Right forelimb (tissue), 1 donor: ENCODE data around the gene RNF149.
"Not testable (repeated sequence)": the region's sequence is repeated elsewhere in the genome, so short reads cannot be mapped to it uniquely, and the experiment has no call there.

Experiments
- DNase-seq: peaks from one replicate; pipeline ENCODE4 v3.0.0-alpha.2; 2018

RNF149 gene, protein sequence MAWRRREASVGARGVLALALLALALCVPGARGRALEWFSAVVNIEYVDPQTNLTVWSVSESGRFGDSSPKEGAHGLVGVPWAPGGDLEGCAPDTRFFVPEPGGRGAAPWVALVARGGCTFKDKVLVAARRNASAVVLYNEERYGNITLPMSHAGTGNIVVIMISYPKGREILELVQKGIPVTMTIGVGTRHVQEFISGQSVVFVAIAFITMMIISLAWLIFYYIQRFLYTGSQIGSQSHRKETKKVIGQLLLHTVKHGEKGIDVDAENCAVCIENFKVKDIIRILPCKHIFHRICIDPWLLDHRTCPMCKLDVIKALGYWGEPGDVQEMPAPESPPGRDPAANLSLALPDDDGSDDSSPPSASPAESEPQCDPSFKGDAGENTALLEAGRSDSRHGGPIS

GRCh38 chr2:101308432-101309210, at the start of gene RNF149:
Gene RNF149, minus strand, starts transcription at chr2:101308701. Its CDS starts 113 bp downstream, at chr2:101308588.
- peak; percentile 97 for DNase-seq

- DNase-seq: no peak
Measured at GRCh38 chr2:101357376-101357775, 48.9 kb upstream of the RNF149 start.

DNA sequence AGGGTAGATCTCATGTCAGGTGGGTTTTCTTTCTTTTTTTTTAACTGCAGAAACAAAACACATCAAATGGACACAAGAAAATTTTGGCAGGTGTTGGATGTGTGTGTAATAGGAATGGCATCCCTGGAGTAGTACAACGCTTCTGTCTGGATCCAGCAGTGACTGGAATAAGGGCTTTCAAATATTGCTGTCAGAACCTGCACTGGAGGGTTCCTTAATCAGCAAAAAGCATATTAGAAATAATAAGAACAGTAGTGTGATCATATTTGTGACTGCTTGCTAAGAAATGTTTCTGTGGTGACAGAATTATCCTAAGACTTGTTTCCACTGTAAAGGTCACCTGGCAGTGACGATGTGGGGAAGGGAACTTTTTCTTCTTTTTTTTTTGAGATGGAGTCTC, 48.0 kb upstream of the RNF149 start:
- DNase-seq: no peak

GRCh38 chr2:101356055-101356454, 47.6 kb upstream of the RNF149 start:
- no peak for DNase-seq

DNA sequence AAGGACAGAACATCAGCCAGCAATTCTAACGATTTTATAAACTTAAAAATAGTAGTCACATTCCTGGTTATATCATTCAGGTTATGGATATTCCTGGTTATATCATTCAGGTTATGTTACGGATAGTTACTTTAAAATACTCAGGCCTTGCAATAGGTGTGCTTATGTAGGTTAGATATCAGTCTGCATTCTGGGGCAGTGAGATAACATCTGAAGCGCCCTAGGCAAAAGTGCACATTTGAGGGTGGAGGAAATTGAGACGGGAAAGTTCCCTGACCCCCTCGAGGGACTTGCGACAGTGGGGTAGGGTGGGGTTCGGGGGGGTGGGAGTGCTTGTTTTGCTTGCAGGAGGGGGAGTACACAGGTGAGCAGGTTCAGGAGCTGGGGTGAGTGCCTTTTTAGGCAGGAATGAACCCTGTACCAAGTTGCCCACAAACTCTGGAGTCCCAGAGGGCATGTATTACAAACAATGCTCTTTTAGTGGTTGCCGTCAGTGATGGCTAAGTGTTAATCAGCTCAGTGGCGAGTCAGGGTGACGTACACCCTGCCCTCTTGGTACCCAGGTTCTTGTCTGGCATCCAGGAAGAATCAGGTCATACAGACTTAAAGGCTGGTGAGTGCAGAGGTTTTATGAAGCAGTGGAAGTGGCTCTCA, 47.0 kb upstream of the RNF149 start:
- no peak for DNase-seq

GRCh38 chr2:101354420-101355311, 46.2 kb upstream of the RNF149 start:
- no peak for DNase-seq

GRCh38 chr2:101352631-101353030, 44.1 kb upstream of the RNF149 start:
- DNase-seq: not testable (repeated sequence)

- no peak for DNase-seq
Measured at GRCh38 chr2:101351207-101351606, 42.7 kb upstream of the RNF149 start.

- DNase-seq: no peak
Measured at GRCh38 chr2:101349893-101350662, 41.6 kb upstream of the RNF149 start.

GRCh38 chr2:101348883-101349282, 40.4 kb upstream of the RNF149 start:
- no peak for DNase-seq

DNA sequence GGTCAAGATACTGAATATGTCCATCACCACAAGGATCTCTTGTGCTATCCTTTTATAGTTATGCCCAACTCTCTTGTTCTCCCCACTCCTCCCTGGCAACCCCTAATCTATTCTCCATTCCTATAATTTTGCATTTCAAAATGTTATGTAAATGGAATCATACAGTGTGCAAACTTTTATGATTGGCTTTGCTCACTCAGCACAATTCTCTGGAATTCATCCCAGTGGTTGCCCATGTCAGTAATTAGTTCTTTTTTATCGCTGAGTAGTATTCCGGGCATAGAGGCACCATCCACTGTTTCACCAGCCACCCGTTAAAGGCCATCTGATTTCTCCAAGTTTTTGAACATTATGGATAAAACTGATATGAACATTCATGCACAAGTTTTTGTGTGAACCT, 38.4 kb upstream of the RNF149 start:
- DNase-seq: no peak

- DNase-seq: no peak
Measured at GRCh38 chr2:101344137-101344536, 35.6 kb upstream of the RNF149 start.

- DNase-seq: no peak
Measured at GRCh38 chr2:101342625-101343008, 34.1 kb upstream of the RNF149 start.

DNA sequence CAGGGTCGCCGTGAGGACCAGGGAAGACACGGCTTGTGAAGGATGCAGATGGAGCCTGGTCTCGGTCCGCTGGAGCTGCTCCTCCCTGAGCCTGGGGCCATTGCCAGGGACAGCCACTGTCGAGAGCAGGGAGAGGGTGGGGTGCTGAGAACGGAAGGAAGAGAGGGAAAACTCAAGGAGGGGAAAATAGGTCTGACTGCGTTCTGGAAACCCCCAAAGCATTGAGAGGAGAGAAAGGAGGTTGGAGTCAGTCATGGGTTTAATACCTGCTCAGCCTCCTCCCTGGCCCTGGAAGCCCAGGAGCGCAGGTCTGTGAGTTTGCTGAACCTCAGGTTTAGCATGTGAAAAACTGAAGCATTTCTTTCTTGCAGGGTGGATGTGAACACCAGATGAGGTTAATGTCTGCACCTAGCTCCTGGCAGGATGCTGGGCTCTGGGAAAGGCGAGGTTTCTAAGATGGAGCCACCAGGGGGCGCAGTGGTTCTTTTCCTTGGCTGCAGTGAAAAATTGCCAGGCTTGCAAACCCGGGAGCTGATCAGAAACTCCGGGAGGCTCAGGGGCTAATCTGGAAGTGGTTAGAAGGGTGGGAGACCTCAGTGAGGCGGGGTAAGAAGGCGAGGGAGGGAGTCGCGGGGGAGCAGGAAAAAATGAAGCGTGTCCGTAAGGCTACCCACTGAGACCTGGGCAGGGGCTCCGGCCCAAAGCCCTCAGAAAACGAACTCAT, 33.6 kb upstream of the RNF149 start:
- peak; percentile 84 for DNase-seq

- no peak for DNase-seq
Measured at GRCh38 chr2:101341421-101341820, 32.9 kb upstream of the RNF149 start.

DNA sequence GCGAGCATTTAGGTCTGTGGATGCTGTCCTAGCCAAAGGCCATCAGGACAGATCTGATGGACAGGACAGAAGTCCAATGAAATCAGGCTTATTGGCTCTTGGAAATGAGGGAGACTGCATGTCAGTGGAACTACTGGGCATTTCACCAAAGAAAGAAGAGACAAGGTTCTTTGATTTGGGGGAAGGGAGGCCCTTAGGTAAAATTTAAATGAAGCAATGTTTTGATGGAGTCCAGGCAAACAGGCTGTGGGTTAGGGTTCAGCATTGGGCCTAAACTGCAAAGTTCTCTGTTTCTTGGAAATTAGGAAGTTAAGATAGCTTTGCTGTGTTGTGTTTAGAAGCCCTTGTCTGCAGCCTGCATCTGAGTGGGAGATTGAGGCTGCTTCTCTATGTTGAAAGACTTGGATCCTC, 31.6 kb upstream of the RNF149 start:
- DNase-seq: no peak

DNA sequence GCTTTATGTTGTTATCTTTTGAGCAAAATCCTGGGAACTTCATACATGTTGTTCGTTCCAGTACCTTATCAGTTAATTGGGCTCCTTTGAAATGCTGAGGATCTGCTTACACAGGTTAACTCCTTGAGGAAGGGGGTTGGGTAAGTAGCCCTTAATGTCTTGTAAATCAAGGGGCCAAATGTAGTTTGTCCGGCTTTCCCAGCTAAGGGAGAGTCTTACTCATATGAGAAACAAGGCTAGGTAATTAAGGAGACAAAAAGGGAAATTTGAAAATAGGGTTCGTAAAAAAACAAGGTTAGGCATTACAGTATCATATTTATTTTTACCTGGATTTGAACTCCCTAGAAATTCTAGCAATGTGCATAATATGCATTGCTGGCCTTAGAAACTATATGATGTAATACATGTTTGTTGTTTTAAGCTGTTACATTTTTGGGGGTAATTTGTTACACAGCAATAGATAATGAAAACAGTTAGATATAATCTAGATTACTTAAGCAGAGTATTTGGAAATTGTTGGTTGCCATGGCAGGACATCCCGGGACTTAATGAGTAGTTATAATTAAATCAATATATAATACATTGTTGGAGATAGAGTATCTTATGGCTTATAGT, 30.9 kb upstream of the RNF149 start:
- DNase-seq: no peak

GRCh38 chr2:101337877-101338276, 29.4 kb upstream of the RNF149 start:
- no peak for DNase-seq

- DNase-seq: no peak
Measured at GRCh38 chr2:101332885-101333766, 24.6 kb upstream of the RNF149 start.

DNA sequence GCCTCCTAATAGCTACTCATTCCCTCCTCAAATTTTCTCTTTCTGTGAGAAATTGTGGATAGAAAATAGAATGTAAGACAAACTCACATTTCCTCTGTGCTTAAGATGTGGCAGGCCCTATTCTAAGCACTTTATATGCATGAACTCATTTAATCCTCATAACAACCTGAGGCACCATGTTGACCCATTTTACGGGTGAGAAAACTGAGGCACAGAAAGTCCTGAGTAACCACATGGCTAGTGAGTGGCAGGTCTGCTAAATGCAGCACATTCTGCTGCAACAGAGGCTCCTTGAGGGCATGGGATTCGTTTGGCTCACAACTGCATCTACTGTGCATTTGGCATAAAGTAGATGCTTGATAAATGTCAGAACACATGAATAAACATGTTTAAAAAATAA, 22.7 kb upstream of the RNF149 start:
- no peak for DNase-seq
